HUDEP-2 (cell line): Measurements from ENCODE around the gene NPIPB13.
"Not testable (repeated sequence)": the region's sequence is repeated elsewhere in the genome, so short reads cannot be mapped to it uniquely, and the experiment has no call there.

Experiments used
- DNase-seq, 76 experiments: peaks; one replicate each; lab custom pipeline; 2025; ENCODE audit not compliant: unreplicated experiment in 76 of 76; lab: John Stamatoyannopoulos, UW

The NPIPB13 gene

GRCh38 chr16:30248379-30248778 lies at the start of gene NPIPB13:
TSS of gene NPIPB13 (minus strand) at chr16:30248479. CDS start at chr16:30245573, 2,906 bp downstream.
- not testable (repeated sequence) for DNase-seq

- not testable (repeated sequence) for DNase-seq
Observed at GRCh38 chr16:30282357-30282756, 34.1 kb upstream of the NPIPB13 start.

GRCh38 chr16:30278523-30278922 lies 30.2 kb upstream of the NPIPB13 start:
- DNase-seq, result not testable (repeated sequence)

GRCh38 chr16:30217082-30217481 lies 31.2 kb downstream of the NPIPB13 start:
- not testable (repeated sequence) for DNase-seq

- DNase-seq, result not testable (repeated sequence)
Observed at GRCh38 chr16:30211414-30211813, 36.9 kb downstream of the NPIPB13 start.

- not testable (repeated sequence) for DNase-seq
Observed at GRCh38 chr16:30209032-30209431, 39.2 kb downstream of the NPIPB13 start.

GRCh38 chr16:30207063-30207704 lies 41.1 kb downstream of the NPIPB13 start:
- DNase-seq, result not testable (repeated sequence)

- not testable (repeated sequence) for DNase-seq
Observed at GRCh38 chr16:30206252-30206651, 42.0 kb downstream of the NPIPB13 start.

GRCh38 chr16:30205541-30206236 lies 42.6 kb downstream of the NPIPB13 start:
- DNase-seq, result not testable (repeated sequence)

GRCh38 chr16:30199608-30200343 lies 48.5 kb downstream of the NPIPB13 start:
- DNase-seq, result not testable (repeated sequence)

GRCh38 chr16:30199049-30199448 lies 49.2 kb downstream of the NPIPB13 start, which contains the start of gene SULT1A3:
TSS of gene SULT1A3 (plus strand) at chr16:30199255. CDS start at chr16:30200729, 1,474 bp downstream.
- not testable (repeated sequence) for DNase-seq
